Neural cell (in vitro differentiated cells): ENCODE measurements around the gene POU6F2. TPM values are rescaled to one million over a fixed set of nuclear protein-coding genes. Genes with fewer than 3 reads are reported as not detected.

Experiments used
- H2AFZ ChIP-seq: fragments of 200-600, 300-800 bp; sonication (generic), shearing (Covaris generic); 2 replicates; pipeline ENCODE4 v1.6.0; 2014; ENCODE audit warnings: low read depth, mild to moderate bottlenecking, antibody characterized with exemption, low read length, moderate library complexity
- H3F3A ChIP-seq: fragments of 200-600 bp; shearing (Covaris generic); 2 replicates; pipeline ENCODE4 v1.6.1; 2016; ENCODE audit warnings: mild to moderate bottlenecking, moderate library complexity, mixed read lengths, antibody characterized with exemption, low read length; ENCODE audit not compliant: insufficient read depth, poor library complexity, severe bottlenecking
- H3K27ac ChIP-seq: fragments of 200-600, 300-800 bp; sonication (generic), shearing (Covaris generic); 2 replicates; pipeline ENCODE4 v1.5.1; 2014; ENCODE audit warnings: mild to moderate bottlenecking, low read length, moderate library complexity
- H3K27me3 ChIP-seq: fragments of 300-800, 200-600 bp; sonication (generic), shearing (Covaris generic); 2 replicates; pipeline ENCODE4 v1.6.0; 2014; ENCODE audit warnings: mild to moderate bottlenecking, low read depth, low read length, moderate library complexity; ENCODE audit not compliant: insufficient read depth
- H3K36me3 ChIP-seq: fragments of 300-800, 200-600 bp; sonication (generic), shearing (Covaris generic); 2 replicates; pipeline ENCODE4 v1.5.1; 2014; ENCODE audit warnings: mild to moderate bottlenecking, antibody characterized with exemption, low read length, moderate library complexity; ENCODE audit not compliant: insufficient read depth
- H3K4me2 ChIP-seq: fragments of 300-800, 200-600 bp; sonication (generic), shearing (Covaris generic); 2 replicates; pipeline ENCODE4 v1.6.0; 2014; ENCODE audit warnings: mild to moderate bottlenecking, low read length
- H3K4me3 ChIP-seq: fragments of 300-800, 200-600 bp; sonication (generic), shearing (Covaris generic); 2 replicates; pipeline ENCODE4 v1.5.1; 2014; ENCODE audit warnings: mild to moderate bottlenecking, low read length, moderate library complexity
- H3K79me2 ChIP-seq: fragments of 200-600 bp; shearing (Covaris generic); replicated peaks from 2 replicates; pipeline ENCODE4 v1.6.0; 2014; ENCODE audit warnings: mild to moderate bottlenecking, low read length, moderate library complexity; ENCODE audit not compliant: insufficient read depth
- H3K9ac ChIP-seq: fragments of 300-800, 200-600 bp; sonication (generic), shearing (Covaris generic); 2 replicates; pipeline ENCODE4 v1.6.1; 2016; ENCODE audit warnings: mild to moderate bottlenecking, low read length, mixed read lengths
- H3K9me2 ChIP-seq: fragments of 200-600 bp; shearing (Covaris generic); 2 replicates; pipeline ENCODE4 v1.6.1; 2016; ENCODE audit warnings: mild to moderate bottlenecking, low read length, mixed read lengths; ENCODE audit not compliant: insufficient read depth
- H3K9me3 ChIP-seq: fragments of 200-600, 300-800 bp; sonication (generic), shearing (Covaris generic); 2 replicates; pipeline ENCODE4 v1.6.1; 2016; ENCODE audit warnings: mild to moderate bottlenecking, mixed run types, low read length, moderate library complexity, mixed read lengths
- H4K20me1 ChIP-seq: fragments of 200-600 bp; shearing (Covaris generic); 2 replicates; pipeline ENCODE4 v1.6.1; 2016; ENCODE audit warnings: mild to moderate bottlenecking, mixed run types; ENCODE audit not compliant: insufficient read depth
- EP300 ChIP-seq: fragments of 450-650 bp; conservative IDR thresholded peaks from 2 replicates; pipeline ENCODE4 v1.6.1; 2014; ENCODE audit warnings: antibody characterized with exemption, mild to moderate bottlenecking, moderate library complexity; ENCODE audit not compliant: poor library complexity, severe bottlenecking
- EZH2 ChIP-seq: fragments of 200-600, 300-800 bp; shearing (Covaris generic), sonication (generic); IDR thresholded peaks from 2 replicates; pipeline ENCODE4 v1.6.1; 2014; ENCODE audit warnings: antibody characterized with exemption, low read length, borderline replicate concordance, mild to moderate bottlenecking; ENCODE audit not compliant: insufficient read depth, poor library complexity, severe bottlenecking
- MXI1 ChIP-seq: fragments of 450-650 bp; conservative IDR thresholded peaks from 2 replicates; pipeline ENCODE4 v1.6.1; 2014; ENCODE audit warnings: antibody characterized with exemption, mild to moderate bottlenecking; ENCODE audit not compliant: poor library complexity, severe bottlenecking
- POLR2AphosphoS5 ChIP-seq: IDR thresholded peaks from 2 replicates; pipeline ENCODE4 v1.6.1; 2012
- RAD21 ChIP-seq: fragments of 450-650 bp; conservative IDR thresholded peaks from 2 replicates; pipeline ENCODE4 v1.6.1; 2014; ENCODE audit warnings: antibody characterized with exemption, mild to moderate bottlenecking, moderate library complexity
- REST ChIP-seq: IDR thresholded peaks from 2 replicates; pipeline ENCODE4 v1.6.1; 2012; ENCODE audit warnings: borderline replicate concordance
- SMC3 ChIP-seq: fragments of 450-650 bp; conservative IDR thresholded peaks from 2 replicates; pipeline ENCODE4 v1.6.1; 2014; ENCODE audit warnings: antibody characterized with exemption, mild to moderate bottlenecking, moderate library complexity; ENCODE audit not compliant: poor library complexity
- TAF1 ChIP-seq: IDR thresholded peaks from 2 replicates; pipeline ENCODE4 v1.6.1; 2012; ENCODE audit warnings: low read depth
- polyA plus RNA-seq: library from polyadenylated mRNA; depleted of rRNA; stranded (reverse); fragments of >200 nt; gene quantifications from 2 replicates; pipeline ENCODE4 v1.2.3, GENCODE V29; 2014
- TF ChIP-seq, protein P1 (sequence below): fragments of 450-650 bp; IDR thresholded peaks from 2 replicates; pipeline ENCODE4 v1.5.1; 2014; ENCODE audit warnings: antibody characterized with exemption, mild to moderate bottlenecking, moderate library complexity; ENCODE audit not compliant: poor library complexity, severe bottlenecking

The POU6F2 gene
- polyA plus RNA-seq, 1 donor from 2014 or later = 2.8 TPM

DNA sequence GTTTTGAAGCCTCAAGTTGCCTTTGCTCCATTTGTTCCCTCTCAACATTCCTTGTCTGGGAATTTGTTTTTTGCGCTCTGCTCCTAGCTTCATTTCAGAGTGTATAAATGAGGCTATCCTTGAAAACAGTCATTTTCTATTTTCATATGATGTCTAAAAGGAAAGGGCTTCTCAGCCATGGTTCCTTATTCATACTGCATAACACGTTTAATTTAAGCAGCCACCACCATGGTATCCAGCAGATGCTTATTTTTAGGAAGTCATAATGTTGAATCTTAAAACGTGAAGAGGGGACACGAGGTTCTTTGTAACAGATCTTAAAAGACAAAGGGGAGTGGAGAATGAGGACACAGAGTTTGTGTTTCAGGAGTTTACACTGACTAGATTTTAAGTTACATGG is 14.5 kb downstream of the POU6F2 start:
- H3K4me2 ChIP-seq = no peak overlapping the region
- no peaks in the 10 kb centered on the region for H3K27me3 ChIP-seq
- H3K9ac ChIP-seq = no peak overlapping the region
- H3K79me2 ChIP-seq = no peaks in the 10 kb centered on the region
- H3F3A ChIP-seq = no peaks in the 10 kb centered on the region
- H3K9me3 ChIP-seq = no peaks in the 10 kb centered on the region
- H3K36me3 ChIP-seq = no peaks in the 10 kb centered on the region
- TF ChIP-seq RAD21 = no peak
- TF ChIP-seq MXI1 = no peak
- no peak for TF ChIP-seq SMC3
- TF ChIP-seq, protein P1, sequence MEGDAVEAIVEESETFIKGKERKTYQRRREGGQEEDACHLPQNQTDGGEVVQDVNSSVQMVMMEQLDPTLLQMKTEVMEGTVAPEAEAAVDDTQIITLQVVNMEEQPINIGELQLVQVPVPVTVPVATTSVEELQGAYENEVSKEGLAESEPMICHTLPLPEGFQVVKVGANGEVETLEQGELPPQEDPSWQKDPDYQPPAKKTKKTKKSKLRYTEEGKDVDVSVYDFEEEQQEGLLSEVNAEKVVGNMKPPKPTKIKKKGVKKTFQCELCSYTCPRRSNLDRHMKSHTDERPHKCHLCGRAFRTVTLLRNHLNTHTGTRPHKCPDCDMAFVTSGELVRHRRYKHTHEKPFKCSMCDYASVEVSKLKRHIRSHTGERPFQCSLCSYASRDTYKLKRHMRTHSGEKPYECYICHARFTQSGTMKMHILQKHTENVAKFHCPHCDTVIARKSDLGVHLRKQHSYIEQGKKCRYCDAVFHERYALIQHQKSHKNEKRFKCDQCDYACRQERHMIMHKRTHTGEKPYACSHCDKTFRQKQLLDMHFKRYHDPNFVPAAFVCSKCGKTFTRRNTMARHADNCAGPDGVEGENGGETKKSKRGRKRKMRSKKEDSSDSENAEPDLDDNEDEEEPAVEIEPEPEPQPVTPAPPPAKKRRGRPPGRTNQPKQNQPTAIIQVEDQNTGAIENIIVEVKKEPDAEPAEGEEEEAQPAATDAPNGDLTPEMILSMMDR = no peak
- no peak for TF ChIP-seq POLR2AphosphoS5
- no peak for TF ChIP-seq EZH2
- no peak for TF ChIP-seq EP300
- TF ChIP-seq TAF1 = no peak
- no peak for TF ChIP-seq REST
- no peak overlapping the region for H2AFZ ChIP-seq
- no peak overlapping the region for H3K27ac ChIP-seq
- H3K9me2 ChIP-seq = no peaks in the 10 kb centered on the region
- H3K4me3 ChIP-seq = no peak overlapping the region
- H4K20me1 ChIP-seq = no peaks in the 10 kb centered on the region

- H3K4me3 ChIP-seq = no peak overlapping the region
- no peaks in the 10 kb centered on the region for H3K27me3 ChIP-seq
- H3K79me2 ChIP-seq = no peaks in the 10 kb centered on the region
- no peaks in the 10 kb centered on the region for H3K9me2 ChIP-seq
- no peak overlapping the region for H2AFZ ChIP-seq
- H4K20me1 ChIP-seq = no peaks in the 10 kb centered on the region
- H3K9ac ChIP-seq = no peak overlapping the region
- no peaks in the 10 kb centered on the region for H3K36me3 ChIP-seq
- no peak overlapping the region for H3K4me2 ChIP-seq
- H3K9me3 ChIP-seq = no peaks in the 10 kb centered on the region
- no peak overlapping the region for H3K27ac ChIP-seq
- TF ChIP-seq EZH2 (no peak), REST (no peak), EP300 (no peak)
- TF ChIP-seq, protein P1 = no peak
- H3F3A ChIP-seq = no peaks in the 10 kb centered on the region
These were observed 23.9 kb downstream of the POU6F2 start for GRCh38 chr7:39001595-39001994.
